Upper lobe of right lung (tissue), 1 donor: ENCODE measurements around the gene DLK2. TPM values are rescaled to one million over a fixed set of nuclear protein-coding genes. Genes with fewer than 3 reads are reported as not detected.
A peak's percentile ranks its signal among the peaks of the same experiment; 100 is the strongest.
"Not testable (repeated sequence)": the region's sequence is repeated elsewhere in the genome, so short reads cannot be mapped to it uniquely, and the experiment has no call there.

Experiments
- ATAC-seq: fragments of 200-7000 bp; cut with Tn5 transposase; one replicate; pipeline ENCODE4 v1.9.1; 2020; ENCODE audit warnings: mild to moderate bottlenecking, moderate library complexity
- DNase-seq: peaks from one replicate; pipeline ENCODE4 v3.0.0-alpha.2; 2020
- H3K27ac ChIP-seq: fragments of 200-600 bp; one replicate; pipeline ENCODE4 v1.8.0; 2022
- H3K27me3 ChIP-seq: fragments of 200-600 bp; one replicate; pipeline ENCODE4 v1.8.0; 2022; ENCODE audit warnings: mild to moderate bottlenecking
- H3K36me3 ChIP-seq: fragments of 200-600 bp; one replicate; pipeline ENCODE4 v1.8.0; 2022
- H3K4me1 ChIP-seq: fragments of 200-600 bp; one replicate; pipeline ENCODE4 v1.8.0; 2022
- H3K4me3 ChIP-seq: fragments of 200-600 bp; one replicate; pipeline ENCODE4 v1.8.0; 2022; ENCODE audit warnings: mild to moderate bottlenecking
- H3K9me3 ChIP-seq: fragments of 200-600 bp; one replicate; pipeline ENCODE4 v1.8.0; 2022
- CTCF ChIP-seq: fragments of 200-600 bp; IDR thresholded peaks from one replicate; pipeline ENCODE4 v1.8.0; 2022; ENCODE audit warnings: antibody characterized with exemption
- intact Hi-C: fragments of 100-400 bp; cut with DNase I; formaldehyde crosslinking; loops from one replicate; pipeline ENCODE4 v1.11.0; 2022
- total RNA-seq: library from RNA; stranded (reverse); fragmentation: NEBNext Ultra II Directional; extraction: Animal tissue kit (Norgen Biotek cat#: 25700); gene quantifications from one replicate; pipeline ENCODE4 v1.2.1, GENCODE V29; 2021
- donor health status: DM: no; HTN: yes; CAD: no; lungs with severe emphysema.

Gene DLK2
- total RNA-seq, 1 donor from 2014 or later = 0.23 TPM

GRCh38 chr6:43420012-43420709 is 35.2 kb downstream of the DLK2 start:
- intact Hi-C loops = no loop called here
- ATAC-seq = no peak
- Histone ChIP-seq H3K27ac (no peak overlapping the region), H3K27me3 (no peaks in the 10 kb centered on the region), H3K36me3 (no peaks in the 10 kb centered on the region), H3K9me3 (no peaks in the 10 kb centered on the region), H3K4me1 (no peaks in the 10 kb centered on the region), H3K4me3 (no peak overlapping the region)
- no peak for DNase-seq
- no peak for TF ChIP-seq CTCF

GRCh38 chr6:43416935-43417334 is 38.4 kb downstream of the DLK2 start:
- Histone ChIP-seq H3K27me3 (no peaks in the 10 kb centered on the region), H3K4me1 (no peaks in the 10 kb centered on the region), H3K27ac (no peak overlapping the region), H3K9me3 (no peaks in the 10 kb centered on the region), H3K36me3 (no peaks in the 10 kb centered on the region), H3K4me3 (no peak overlapping the region)
- ATAC-seq = no peak
- no peak for TF ChIP-seq CTCF
- DNase-seq = no peak
- intact Hi-C loops = no loop called here

- H3K27me3 ChIP-seq, H3K9me3 ChIP-seq, intact Hi-C loops, H3K4me1 ChIP-seq, H3K36me3 ChIP-seq, DNase-seq, H3K4me3 ChIP-seq, H3K27ac ChIP-seq, ATAC-seq: not testable (repeated sequence)
Measured at GRCh38 chr6:43415275-43415674, 40.1 kb downstream of the DLK2 start.

DNA sequence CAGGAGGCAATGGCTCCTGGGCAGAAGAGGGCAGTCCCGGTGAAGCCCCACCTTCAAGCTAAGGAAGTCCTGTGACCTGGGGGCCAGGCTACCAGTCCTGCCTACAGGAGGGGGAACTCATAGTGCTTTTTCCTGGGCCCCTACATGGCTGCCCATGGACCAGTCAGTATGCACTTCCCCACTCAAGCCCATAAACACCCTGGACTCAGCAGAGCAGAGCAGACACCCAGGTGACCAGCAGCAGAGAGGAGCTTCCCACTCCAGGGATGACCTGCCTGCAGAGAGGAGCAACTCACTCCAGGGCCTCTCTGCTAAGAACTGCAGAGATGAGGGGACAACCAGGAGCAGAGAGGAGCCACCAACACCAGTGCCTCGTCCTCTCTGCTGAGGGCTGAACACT is 42.3 kb downstream of the DLK2 start:
- no peaks in the 10 kb centered on the region for H3K27me3 ChIP-seq
- no peak overlapping the region for H3K27ac ChIP-seq
- peak; percentile 38 for ATAC-seq

DNA sequence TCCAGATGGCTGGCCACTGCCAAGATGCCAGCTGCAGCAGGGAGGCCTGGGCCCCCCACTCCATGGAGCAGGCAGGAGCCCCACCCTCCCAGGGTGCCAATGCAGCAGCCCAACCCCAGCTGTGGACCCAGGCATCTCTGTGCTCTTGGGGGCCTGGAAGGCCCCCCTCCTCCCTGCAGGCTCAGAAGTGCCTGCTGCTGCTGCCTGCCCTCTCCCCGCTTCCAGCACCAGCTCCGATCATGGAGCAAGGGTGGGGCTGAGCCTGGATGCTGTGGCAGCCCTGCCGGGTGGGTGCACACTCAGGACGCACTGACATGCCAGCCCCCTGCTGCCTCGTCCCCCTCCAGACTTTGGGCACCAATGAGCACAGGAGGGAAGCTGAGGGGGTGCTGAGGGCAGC is 42.8 kb downstream of the DLK2 start:
- no peak for DNase-seq
- Histone ChIP-seq H3K4me1 (no peaks in the 10 kb centered on the region), H3K27me3 (no peaks in the 10 kb centered on the region), H3K4me3 (no peak overlapping the region), H3K36me3 (no peaks in the 10 kb centered on the region), H3K27ac (no peak overlapping the region), H3K9me3 (no peaks in the 10 kb centered on the region)
- no peak for TF ChIP-seq CTCF
- intact Hi-C loops = no loop called here
- ATAC-seq = peak; percentile 9

More for the DNA sequence above, 42.3 kb downstream of the DLK2 start:
- Histone ChIP-seq H3K36me3 (no peaks in the 10 kb centered on the region), H3K9me3 (no peaks in the 10 kb centered on the region), H3K4me1 (no peaks in the 10 kb centered on the region), H3K4me3 (no peak overlapping the region)
- intact Hi-C loops = no loop called here
- no peak for DNase-seq
- TF ChIP-seq CTCF = no peak

- ATAC-seq, intact Hi-C loops, H3K27ac ChIP-seq, H3K27me3 ChIP-seq, H3K36me3 ChIP-seq, H3K4me3 ChIP-seq, H3K4me1 ChIP-seq, H3K9me3 ChIP-seq, DNase-seq: not testable (repeated sequence)
Measured at GRCh38 chr6:43410776-43411175, 44.6 kb downstream of the DLK2 start.

- no peak for TF ChIP-seq CTCF
- H3K4me1 ChIP-seq = no peaks in the 10 kb centered on the region
- intact Hi-C loops = no loop called here
- DNase-seq = no peak
- no peak overlapping the region for H3K27ac ChIP-seq
- no peak overlapping the region for H3K4me3 ChIP-seq
- ATAC-seq = no peak
- H3K27me3 ChIP-seq = peaks cover 7% of the 10 kb centered on the region
- no peaks in the 10 kb centered on the region for H3K9me3 ChIP-seq
- no peaks in the 10 kb centered on the region for H3K36me3 ChIP-seq
Measured at GRCh38 chr6:43408259-43408658, 47.1 kb downstream of the DLK2 start.
